Activated effector memory CD4-positive, alpha-beta T cell treated with Interleukin-2 at 50 U/mL for 16 hours (primary cell): Measurements from ENCODE around the gene SOX12.
"Not testable (repeated sequence)": the region's sequence is repeated elsewhere in the genome, so short reads cannot be mapped to it uniquely, and the experiment has no call there.

ENCODE experiments used
- DNase-seq: peaks from one replicate; pipeline ENCODE4 v3.0.0-alpha.2; 2020

SOX12 gene

GRCh38 chr20:364905-365794 lies 39.8 kb downstream of the SOX12 start:
- no peak for DNase-seq

GRCh38 chr20:366041-366718 lies 40.8 kb downstream of the SOX12 start:
- DNase-seq: no peak

GRCh38 chr20:366719-367485 lies 41.5 kb downstream of the SOX12 start:
- no peak for DNase-seq

- DNase-seq: no peak
Observed at GRCh38 chr20:367486-367887, 42.1 kb downstream of the SOX12 start.

- no peak for DNase-seq
Observed at GRCh38 chr20:368915-369314, 43.6 kb downstream of the SOX12 start.

GRCh38 chr20:370151-370600 lies 44.8 kb downstream of the SOX12 start:
- no peak for DNase-seq

- no peak for DNase-seq
Observed at GRCh38 chr20:370977-371754, 45.8 kb downstream of the SOX12 start.

- no peak for DNase-seq
Observed at GRCh38 chr20:371755-372542, 46.6 kb downstream of the SOX12 start.

GRCh38 chr20:372543-373082 lies 47.3 kb downstream of the SOX12 start:
- not testable (repeated sequence) for DNase-seq

GRCh38 chr20:373171-373890 lies 48.0 kb downstream of the SOX12 start:
- no peak for DNase-seq

- no peak for DNase-seq
Observed at GRCh38 chr20:375265-375889, 50.0 kb downstream of the SOX12 start.

GRCh38 chr20:376089-376488 lies 50.7 kb downstream of the SOX12 start:
- DNase-seq: no peak

- DNase-seq: no peak
Observed at GRCh38 chr20:376750-377149, 51.4 kb downstream of the SOX12 start.

GRCh38 chr20:377578-377977 lies 52.2 kb downstream of the SOX12 start:
- not testable (repeated sequence) for DNase-seq

- DNase-seq: no peak
Observed at GRCh38 chr20:378961-379336, 53.6 kb downstream of the SOX12 start.
